Gastrocnemius medialis (tissue), 4 donors: ENCODE measurements around the gene BRF1.

ENCODE experiments used
- POLR2A ChIP-seq, 2 donors: fragments of 450-650 bp; IDR thresholded peaks; one replicate each; pipeline ENCODE4 v1.6.1; 2017; ENCODE audit warnings: antibody characterized with exemption in 2 of 2, mild to moderate bottlenecking in 2 of 2, moderate library complexity in 2 of 2
- TF ChIP-seq, protein P1 (sequence below), 5 experiments: fragments of 450-650 bp in 3 of 5; fragments of 200-600 bp in 2 of 5; sonication (generic) in 2 of 5; IDR thresholded peaks in 4 of 5; conservative IDR thresholded peaks in 1 of 5; 1 replicate in 4 of 5; 2 replicates in 1 of 5; pipeline ENCODE4 v1.5.1; 2016 to 2019; ENCODE audit warnings: antibody characterized with exemption in 5 of 5, mild to moderate bottlenecking in 3 of 5, moderate library complexity in 3 of 5

DNA sequence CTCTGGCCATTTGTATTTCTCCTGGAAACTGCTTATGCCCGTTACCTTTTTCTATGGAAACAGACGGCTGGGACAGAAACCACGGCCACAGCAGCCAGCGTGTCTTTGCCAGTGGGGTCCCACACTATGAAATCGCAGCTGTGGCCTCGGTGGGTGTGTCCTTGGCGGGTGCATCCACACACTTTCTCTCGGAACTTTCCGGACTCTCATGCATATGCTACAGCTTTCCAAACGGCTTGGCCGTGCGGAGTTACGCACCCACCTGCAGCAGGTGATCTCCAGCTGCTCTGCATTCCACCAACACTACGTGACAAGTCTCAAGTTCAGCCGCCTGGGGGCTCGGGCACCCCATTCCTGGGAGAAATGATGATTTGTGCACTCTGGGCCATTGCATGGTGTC, 53.8 kb downstream of the BRF1 start:
- TF ChIP-seq, protein P1, sequence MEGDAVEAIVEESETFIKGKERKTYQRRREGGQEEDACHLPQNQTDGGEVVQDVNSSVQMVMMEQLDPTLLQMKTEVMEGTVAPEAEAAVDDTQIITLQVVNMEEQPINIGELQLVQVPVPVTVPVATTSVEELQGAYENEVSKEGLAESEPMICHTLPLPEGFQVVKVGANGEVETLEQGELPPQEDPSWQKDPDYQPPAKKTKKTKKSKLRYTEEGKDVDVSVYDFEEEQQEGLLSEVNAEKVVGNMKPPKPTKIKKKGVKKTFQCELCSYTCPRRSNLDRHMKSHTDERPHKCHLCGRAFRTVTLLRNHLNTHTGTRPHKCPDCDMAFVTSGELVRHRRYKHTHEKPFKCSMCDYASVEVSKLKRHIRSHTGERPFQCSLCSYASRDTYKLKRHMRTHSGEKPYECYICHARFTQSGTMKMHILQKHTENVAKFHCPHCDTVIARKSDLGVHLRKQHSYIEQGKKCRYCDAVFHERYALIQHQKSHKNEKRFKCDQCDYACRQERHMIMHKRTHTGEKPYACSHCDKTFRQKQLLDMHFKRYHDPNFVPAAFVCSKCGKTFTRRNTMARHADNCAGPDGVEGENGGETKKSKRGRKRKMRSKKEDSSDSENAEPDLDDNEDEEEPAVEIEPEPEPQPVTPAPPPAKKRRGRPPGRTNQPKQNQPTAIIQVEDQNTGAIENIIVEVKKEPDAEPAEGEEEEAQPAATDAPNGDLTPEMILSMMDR (IDR thresholded peaks at IDR 0.05 in 4 of 5, conservative IDR thresholded peaks at IDR 0.05 in 1 of 5), result no peak
- no peak for TF ChIP-seq POLR2A (IDR thresholded peaks at IDR 0.05)
